Epithelial cell of proximal tubule (primary cell): ENCODE data around the gene DGKI. TPM values are rescaled to one million over a fixed set of nuclear protein-coding genes. Genes with fewer than 3 reads are reported as not detected.

Source experiments
- DNase-seq: peaks from one replicate; pipeline ENCODE4 v3.0.0-alpha.2; 2011; ENCODE audit warnings: low read depth
- H3K4me3 ChIP-seq: 2 replicates; pipeline ENCODE4 v1.5.1; 2011; ENCODE audit warnings: low read depth, mild to moderate bottlenecking, low read length
- CTCF ChIP-seq: conservative IDR thresholded peaks from 2 replicates; pipeline ENCODE4 v1.5.1; 2012; ENCODE audit warnings: low read depth, mild to moderate bottlenecking, low read length
- total RNA-seq: library from RNA; depleted of rRNA; stranded (reverse); fragments of >200 nt; gene quantifications from 2 replicates; pipeline ENCODE4 v1.2.3, GENCODE V29; 2015

The DGKI gene
- total RNA-seq, 1 donor from 2014 or later: 0.69 TPM

- no peak overlapping the region for H3K4me3 ChIP-seq
- TF ChIP-seq CTCF: no peak
- DNase-seq: no peak
Observed at GRCh38 chr7:137684316-137684715, 162.5 kb downstream of the DGKI start.

- H3K4me3 ChIP-seq: no peak overlapping the region
- no peak for TF ChIP-seq CTCF
- DNase-seq: peak; percentile 93
Observed at GRCh38 chr7:137682596-137682995, 164.2 kb downstream of the DGKI start.

GRCh38 chr7:137681657-137682562 is 164.9 kb downstream of the DGKI start:
- peak; percentile 86 for DNase-seq
- no peak overlapping the region for H3K4me3 ChIP-seq
- no peak for TF ChIP-seq CTCF

GRCh38 chr7:137674551-137675409 is 172.0 kb downstream of the DGKI start:
- no peak for TF ChIP-seq CTCF
- no peak for DNase-seq
- no peak overlapping the region for H3K4me3 ChIP-seq

- no peak overlapping the region for H3K4me3 ChIP-seq
- no peak for TF ChIP-seq CTCF
- no peak for DNase-seq
Observed at GRCh38 chr7:137674048-137674447, 172.7 kb downstream of the DGKI start.

- no peak for TF ChIP-seq CTCF
- no peak for DNase-seq
- H3K4me3 ChIP-seq: no peak overlapping the region
Observed at GRCh38 chr7:137671920-137672319, 174.9 kb downstream of the DGKI start.
